COLO668 (cell line): ENCODE data around the gene TNFAIP2.

ENCODE experiments used
- DNase-seq: peaks from one replicate; lab custom pipeline; 2025; ENCODE audit not compliant: unreplicated experiment; lab: John Stamatoyannopoulos, UW

The TNFAIP2 gene, protein sequence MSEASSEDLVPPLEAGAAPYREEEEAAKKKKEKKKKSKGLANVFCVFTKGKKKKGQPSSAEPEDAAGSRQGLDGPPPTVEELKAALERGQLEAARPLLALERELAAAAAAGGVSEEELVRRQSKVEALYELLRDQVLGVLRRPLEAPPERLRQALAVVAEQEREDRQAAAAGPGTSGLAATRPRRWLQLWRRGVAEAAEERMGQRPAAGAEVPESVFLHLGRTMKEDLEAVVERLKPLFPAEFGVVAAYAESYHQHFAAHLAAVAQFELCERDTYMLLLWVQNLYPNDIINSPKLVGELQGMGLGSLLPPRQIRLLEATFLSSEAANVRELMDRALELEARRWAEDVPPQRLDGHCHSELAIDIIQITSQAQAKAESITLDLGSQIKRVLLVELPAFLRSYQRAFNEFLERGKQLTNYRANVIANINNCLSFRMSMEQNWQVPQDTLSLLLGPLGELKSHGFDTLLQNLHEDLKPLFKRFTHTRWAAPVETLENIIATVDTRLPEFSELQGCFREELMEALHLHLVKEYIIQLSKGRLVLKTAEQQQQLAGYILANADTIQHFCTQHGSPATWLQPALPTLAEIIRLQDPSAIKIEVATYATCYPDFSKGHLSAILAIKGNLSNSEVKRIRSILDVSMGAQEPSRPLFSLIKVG

GRCh38 chr14:103122947-103123633 is at the start of gene TNFAIP2:
Gene TNFAIP2 (plus strand): TSS chr14:103123461. CDS start chr14:103126458, 2,997 bp downstream.
- DNase-seq = peak; percentile 89

DNA sequence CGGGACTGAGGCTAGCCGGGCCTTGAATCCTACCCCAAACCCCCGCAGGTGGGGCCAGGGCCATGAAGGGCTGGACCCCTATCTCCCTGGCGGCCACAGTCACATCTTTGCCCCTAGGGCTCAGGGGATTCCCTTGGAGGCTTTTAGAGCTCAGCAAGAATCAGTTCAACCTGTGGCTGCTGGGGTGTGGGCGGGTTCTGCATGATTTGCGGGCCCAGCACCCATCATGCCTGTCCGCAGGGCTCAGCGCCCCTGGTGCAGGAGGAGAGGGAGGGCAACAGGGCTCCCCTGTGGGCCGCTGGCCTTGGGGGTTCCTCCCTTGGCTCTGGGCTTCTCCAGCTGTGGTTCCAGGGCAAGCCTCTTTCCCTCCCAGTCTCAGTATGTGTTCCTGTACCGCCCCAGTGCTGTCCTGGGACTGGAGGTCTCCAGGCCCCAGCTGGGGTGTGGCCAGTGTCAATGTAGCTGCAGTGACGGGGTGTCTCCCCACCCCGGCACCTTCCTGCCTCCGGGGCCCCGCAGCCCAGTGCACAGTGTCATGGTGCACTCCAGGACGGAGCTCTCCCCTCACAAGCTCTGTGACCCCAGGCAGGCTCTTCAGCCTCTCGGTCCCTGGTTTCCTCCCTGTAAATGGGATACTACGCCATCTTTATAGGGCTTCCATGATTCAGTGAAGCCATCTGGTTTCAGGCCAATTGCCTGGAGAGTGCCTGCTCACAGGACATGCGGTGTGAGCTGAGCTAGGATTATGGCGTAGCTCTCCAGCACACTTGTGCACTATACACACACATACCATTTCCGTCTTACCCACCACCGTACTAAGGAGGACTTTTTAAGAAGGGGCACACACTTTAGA is 49.2 kb upstream of the TNFAIP2 start:
- DNase-seq = no peak

DNA sequence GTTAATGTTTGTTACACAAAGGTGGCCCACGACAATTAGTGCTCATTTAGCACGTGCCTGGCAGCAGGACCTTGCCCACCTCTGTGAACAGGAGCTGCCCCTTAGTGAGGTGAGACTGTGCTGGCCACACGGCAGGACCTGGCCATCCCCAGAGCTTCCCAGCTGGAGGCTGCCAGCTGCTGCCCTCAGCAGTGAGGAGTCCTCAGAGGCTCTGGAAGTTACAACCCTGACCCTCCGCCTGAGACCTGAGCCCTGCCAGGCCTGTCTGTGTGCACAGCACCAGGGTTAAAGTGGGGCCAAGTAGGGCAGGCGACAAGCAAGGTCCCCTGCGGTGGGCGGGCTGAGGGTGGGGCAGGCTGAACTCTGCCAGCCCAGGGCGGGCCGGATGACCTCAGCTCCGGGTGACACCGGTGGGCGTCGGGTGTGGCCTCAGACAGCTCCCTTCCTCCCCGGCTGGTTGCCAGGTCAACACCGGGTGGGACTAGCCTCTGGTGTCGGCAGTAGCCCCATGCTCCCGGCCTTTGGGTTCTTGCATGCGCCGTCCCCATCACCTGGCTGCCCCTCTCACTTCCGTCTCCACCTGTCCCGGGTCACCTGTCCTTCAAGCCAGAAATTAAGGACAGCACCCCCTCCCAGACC is 48.4 kb upstream of the TNFAIP2 start:
- DNase-seq = no peak

GRCh38 chr14:103078420-103078749 is 44.9 kb upstream of the TNFAIP2 start:
- peak; percentile 84 for DNase-seq

GRCh38 chr14:103078860-103079587 is 44.2 kb upstream of the TNFAIP2 start:
- no peak for DNase-seq

DNA sequence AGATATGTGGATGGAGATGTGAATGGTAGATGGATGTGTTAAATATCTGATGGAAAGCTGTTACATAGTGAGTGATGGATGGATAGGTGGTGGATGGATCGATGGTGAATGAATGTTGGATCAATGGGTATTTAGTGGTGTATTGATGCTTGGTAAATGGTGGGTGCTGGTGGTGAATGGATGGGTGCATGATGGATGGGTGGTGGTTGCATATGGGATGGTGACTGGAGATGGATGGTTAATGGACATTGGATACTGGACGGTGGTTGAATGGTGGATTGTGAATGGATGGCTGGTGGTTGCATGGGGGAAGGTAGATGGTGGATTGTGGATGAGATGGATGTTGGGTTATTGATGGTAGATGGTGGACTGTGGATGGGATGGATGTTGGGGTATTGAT is 41.3 kb upstream of the TNFAIP2 start:
- no peak for DNase-seq

DNA sequence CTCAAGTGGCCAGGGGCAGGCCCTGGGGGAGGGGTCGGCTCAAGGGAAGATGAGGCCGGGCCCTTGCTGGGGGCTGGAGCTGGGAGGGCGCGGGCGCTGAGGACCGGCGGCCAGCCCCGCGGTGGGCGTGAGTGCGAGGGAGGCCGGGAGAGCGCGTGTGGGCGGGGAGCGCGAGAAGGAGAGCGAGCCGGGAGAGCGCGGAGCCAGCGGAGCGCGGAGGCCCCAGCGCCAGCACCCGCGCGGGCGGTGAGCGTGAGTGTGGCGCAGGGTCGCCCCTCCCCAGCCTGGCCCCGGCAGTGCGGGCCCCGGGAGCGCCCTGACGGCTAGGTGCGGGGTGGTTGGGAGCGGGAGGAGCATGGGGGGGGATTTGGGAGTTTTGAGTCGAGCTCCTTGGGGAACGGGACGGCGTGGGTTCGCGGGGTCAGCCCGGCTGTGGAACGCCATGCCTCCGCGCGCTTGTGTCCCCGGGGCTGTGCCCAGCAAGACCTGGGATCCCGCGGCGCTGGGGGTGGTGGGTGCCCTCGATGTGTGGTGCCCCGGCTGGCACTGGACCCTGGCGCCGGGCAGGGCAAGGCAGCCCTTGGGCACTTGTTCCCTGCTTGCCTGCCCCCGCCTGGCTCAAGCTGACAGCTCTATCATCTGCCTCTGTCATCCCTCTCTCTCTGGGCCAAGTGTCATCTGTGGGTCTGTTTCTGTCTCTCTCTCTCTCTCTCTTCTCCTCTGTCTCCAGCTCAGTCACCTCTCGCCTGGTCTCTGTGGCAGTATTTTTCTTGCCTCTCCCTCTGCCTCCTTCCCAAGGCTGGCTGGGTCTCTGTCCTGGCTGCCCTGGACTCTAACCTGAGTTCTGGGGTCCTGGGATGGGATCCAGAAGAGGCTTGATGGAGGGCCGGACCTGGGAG is 39.0 kb upstream of the TNFAIP2 start, which contains the start of gene LBHD2:
Gene LBHD2, plus strand, starts transcription at position 190 of the 899 bp plus-strand sequence. CDS start 1,803 bp downstream, outside the sequence.
- no peak for DNase-seq

GRCh38 chr14:103085106-103086091 is 37.9 kb upstream of the TNFAIP2 start:
- no peak for DNase-seq

DNA sequence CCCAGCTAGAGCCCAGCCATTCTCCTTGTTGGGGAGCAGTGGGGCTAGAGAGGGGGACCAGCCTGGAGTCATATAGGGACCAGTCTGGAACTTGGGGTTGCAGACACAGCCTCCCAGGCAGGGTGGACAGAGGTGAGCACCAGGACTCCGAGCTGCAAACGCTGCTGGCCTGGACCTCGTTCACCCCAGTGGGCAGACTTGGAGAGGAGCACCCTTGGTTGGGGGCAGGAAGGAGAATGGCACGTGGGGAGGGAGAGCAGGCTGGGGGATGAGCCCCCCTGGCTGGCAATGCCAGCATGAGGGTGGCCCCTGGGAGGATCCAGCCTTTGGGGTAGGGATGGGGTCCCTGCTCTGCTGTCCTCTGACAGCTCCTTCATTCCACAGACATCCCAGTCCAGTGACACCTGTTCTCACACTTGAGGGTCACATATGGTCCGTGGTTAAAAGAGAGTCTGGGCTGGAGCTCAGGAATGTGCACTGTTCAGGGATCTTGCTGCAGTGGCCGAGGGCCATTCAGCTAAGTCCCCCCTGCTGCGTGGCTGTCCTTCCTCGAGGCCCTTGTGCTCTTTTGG is 36.4 kb upstream of the TNFAIP2 start:
- no peak for DNase-seq

DNA sequence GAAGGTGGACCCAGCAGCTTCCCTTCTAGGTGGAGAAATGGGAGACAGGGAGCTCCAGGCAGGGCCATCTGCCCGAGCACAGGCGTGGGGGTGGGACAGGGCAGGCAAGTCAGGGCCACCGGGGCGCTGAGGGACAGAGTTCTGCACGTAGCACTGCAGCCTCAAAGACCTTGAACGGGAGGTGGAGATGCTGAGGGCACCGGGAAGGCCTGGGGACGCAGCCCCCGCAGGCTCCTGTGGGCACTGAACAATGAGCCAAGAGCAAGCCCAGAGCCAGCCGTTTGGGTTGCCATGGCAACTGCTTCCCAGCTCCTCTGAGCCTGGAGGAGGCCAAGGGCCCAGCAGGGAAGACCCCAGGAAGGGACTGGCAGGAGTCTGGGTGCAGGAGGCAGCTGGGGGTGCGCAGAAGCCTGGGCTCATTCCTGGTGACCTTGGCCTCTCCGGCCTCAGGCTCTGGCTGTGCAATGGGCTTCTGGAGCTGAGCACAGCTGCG is 35.9 kb upstream of the TNFAIP2 start:
- DNase-seq = no peak

GRCh38 chr14:103088921-103089320 is 34.3 kb upstream of the TNFAIP2 start:
- DNase-seq = no peak

DNA sequence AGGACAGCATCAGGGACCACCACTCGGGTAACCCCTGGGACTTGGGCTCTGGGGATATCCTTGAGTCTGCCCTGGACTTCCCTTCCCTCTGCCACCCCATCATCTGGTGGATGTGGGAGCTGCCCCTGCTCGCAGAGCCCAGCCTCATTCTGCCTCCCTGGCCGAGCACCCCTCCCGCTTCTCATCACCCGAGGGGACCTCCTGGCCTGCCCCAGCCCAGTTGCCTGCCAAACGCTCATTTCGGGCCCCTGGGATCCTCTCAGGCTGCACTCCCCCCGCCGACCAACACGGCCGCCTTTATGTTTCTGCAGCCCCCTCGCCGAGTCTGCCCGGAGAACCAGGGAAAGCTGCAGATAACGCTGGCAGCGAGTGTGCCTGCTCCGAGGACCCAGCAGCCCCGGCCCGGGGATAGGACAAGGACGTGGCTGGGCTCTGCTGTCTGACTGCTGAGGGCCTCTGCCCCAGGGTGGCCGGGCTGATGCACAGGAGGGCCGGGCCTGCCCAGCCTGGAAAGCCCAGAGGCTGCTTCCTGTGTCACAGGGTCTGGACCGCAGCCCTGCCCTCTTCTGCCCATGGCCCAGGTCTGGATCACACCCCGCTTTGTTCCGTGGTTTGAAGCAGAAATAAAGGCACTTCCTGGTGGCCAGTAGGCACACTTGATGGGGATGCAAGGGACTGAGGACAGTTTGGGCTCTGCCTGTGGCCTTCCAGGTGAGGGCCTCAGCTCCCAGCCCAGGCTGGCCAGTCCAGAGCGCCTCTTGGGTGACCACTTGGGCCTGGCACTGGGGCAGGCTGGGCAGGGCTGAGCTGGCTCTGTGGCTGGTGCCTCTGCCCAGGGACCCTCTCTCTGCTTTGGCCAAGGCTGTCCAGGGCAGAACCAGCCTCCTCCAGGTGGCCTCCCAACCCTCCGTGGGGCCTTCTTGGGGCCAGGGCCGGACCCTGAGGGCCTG is 33.6 kb upstream of the TNFAIP2 start:
- DNase-seq = no peak

DNA sequence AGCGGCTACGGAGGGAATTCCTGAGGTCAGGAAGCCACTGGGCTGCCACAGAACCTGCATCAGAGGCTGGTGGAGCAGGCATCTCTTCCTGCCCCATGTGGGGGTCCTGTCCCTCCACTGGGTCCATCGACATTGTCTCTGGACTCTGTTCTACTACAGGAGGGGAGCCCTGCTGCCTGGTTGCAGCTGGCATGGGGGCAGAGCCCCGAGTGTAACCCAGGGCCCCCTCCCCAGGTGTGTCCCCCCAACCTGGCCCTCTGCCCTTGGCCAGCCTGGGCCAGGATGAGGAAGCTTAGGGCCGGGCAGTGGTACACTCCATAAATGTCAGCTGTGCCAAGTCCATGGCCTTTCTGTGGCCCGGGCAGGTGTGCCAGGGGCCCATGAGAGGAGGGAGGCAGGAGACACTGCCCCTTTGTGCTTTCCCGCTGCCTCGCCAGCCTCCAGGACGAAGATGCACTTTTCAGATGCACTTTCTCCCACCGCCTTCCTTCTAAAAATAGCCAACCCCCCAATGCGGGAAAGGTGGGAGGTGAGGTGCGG is 32.7 kb upstream of the TNFAIP2 start:
- DNase-seq = no peak

DNA sequence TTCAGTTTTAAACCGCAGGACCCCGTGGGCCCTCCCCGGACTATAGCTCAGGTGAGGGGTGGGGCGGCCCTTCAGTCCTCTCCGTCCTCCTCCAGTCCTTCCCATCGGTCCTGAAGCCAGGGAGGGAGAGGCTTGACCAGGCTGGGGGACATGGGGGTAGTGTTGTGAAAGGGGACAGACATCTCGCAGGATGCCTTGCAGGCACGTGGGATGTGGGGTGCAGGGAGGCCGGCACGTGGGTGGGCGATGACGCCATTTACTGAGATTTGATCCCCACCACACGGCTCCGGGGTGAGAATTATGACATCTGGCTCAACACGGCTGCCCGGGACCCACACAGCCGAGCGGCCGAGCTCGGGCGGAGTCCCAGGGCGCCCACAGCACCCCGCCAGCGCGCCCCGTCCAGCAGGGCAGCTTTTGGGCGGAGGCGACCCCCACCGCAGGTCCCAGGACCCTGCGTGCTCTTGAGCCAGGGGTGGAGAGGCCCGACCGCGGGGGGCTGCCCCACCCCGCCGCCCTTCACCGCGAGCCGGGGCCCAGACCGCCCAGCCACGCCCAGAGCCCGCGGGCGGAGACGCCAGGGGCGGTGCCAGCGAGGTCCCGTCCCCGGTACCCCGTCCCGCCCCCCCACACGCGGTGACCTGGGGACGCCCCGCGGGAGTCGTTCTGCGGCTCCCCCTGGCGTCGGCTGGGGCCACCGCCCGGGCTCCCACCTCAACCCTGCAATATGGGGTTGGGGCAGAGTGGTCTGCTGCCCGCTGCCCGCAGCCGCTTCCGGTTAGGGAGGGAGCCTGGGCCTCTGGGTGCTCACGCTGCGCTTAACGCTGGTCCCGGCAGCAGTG is 32.0 kb upstream of the TNFAIP2 start:
- peak; percentile 57 for DNase-seq

- DNase-seq = no peak
Observed at GRCh38 chr14:103091883-103092222, 31.4 kb upstream of the TNFAIP2 start.
